ENCODE data around the gene GPR87. TPM values are rescaled to one million over a fixed set of nuclear protein-coding genes. Genes with fewer than 3 reads are reported as not detected.

Gene GPR87
- total and polyA plus RNA-seq, 3 donors from 2014 or later: not detected

DNA sequence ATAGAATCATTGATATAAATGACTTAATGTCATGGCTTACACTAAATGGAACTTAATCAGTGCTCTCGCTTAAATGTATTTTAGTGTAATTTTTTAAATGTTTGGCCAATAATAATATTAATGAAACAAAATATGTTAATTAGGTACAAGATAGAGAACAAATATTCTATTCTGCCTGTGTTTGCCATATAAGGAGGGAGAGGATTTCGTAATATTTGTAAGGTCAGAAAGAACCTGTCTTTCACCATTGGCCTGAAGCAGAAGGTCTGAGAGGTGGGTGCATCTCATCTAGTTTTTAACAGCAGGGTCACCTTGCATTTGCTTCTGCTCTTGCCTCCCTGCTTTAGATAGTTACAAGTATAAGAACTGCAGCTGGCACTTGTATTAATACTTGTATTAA is 2.5 kb downstream of the GPR87 start:
- Histone ChIP-seq H3K9me3 (no peaks in the 10 kb centered on the region), H3K27ac (no peak overlapping the region), H3K4me3 (no peak overlapping the region), H3K36me3 (ENCODE audit: low read depth, missing control alignments) (no peaks in the 10 kb centered on the region), H3K4me1 (no peaks in the 10 kb centered on the region), H3K27me3 (no peaks in the 10 kb centered on the region)
- WGBS, 2 donors: 93 to 97% methylated on average over 2 of the region's 2 CpGs
- no peak for DNase-seq
- intact Hi-C loops (cut with DNase I; ENCODE audit: low total_unique reads): no loop called here
- no peak for TF ChIP-seq POLR2A (IDR thresholded peaks at IDR 0.05)
- TF ChIP-seq, protein P1, sequence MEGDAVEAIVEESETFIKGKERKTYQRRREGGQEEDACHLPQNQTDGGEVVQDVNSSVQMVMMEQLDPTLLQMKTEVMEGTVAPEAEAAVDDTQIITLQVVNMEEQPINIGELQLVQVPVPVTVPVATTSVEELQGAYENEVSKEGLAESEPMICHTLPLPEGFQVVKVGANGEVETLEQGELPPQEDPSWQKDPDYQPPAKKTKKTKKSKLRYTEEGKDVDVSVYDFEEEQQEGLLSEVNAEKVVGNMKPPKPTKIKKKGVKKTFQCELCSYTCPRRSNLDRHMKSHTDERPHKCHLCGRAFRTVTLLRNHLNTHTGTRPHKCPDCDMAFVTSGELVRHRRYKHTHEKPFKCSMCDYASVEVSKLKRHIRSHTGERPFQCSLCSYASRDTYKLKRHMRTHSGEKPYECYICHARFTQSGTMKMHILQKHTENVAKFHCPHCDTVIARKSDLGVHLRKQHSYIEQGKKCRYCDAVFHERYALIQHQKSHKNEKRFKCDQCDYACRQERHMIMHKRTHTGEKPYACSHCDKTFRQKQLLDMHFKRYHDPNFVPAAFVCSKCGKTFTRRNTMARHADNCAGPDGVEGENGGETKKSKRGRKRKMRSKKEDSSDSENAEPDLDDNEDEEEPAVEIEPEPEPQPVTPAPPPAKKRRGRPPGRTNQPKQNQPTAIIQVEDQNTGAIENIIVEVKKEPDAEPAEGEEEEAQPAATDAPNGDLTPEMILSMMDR (IDR thresholded peaks at IDR 0.05): no peak

DNA sequence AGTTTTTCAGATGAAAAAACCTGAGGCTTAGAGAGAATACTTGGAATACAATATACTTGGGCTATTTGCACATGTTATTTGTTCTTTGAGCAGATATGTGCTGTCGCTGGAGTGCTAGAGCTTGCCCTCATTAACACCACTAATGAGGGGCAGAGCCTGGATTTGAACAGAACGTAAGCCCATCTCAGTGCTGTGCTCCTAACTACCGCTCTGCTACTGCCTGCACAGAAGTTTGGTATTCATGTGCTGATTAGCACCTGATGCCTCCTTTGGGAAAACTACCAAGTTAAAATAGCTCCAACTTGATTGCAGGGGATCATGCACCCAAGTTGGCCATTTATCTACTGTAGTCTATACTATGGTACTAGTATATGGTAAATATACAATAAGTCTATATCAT is 3.6 kb downstream of the GPR87 start:
- Histone ChIP-seq H3K4me1 (no peaks in the 10 kb centered on the region), H3K36me3 (ENCODE audit: low read depth, missing control alignments) (no peaks in the 10 kb centered on the region), H3K27ac (no peak overlapping the region), H3K27me3 (no peaks in the 10 kb centered on the region), H3K4me3 (no peak overlapping the region), H3K9me3 (no peaks in the 10 kb centered on the region)
- DNase-seq: no peak
- WGBS, 2 donors: 95 to 98% methylated on average over 3 of the region's 3 CpGs
- TF ChIP-seq, protein P1 (IDR thresholded peaks at IDR 0.05): no peak
- no peak for TF ChIP-seq POLR2A (IDR thresholded peaks at IDR 0.05)
- intact Hi-C loops (cut with DNase I; ENCODE audit: low total_unique reads): no loop called here

DNA sequence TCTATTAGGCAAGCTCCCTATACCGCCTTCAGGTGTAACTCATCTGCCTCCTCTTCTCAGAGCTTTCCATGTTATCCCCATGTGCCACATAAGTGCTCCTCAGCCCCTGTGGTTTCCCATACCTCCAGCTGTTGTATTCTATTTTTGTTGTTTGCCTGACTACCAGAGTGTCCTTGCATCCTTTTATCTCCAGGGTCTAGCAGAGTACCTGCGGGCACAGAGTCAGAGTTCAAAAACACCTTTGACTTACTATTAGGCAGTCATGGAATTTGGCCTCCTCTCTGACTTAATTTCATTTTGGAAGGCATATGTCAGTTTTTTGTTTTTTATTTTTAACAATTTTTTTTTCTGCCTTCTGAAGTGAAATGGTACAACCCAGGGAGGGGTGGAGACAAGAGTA is 7.1 kb downstream of the GPR87 start:
- intact Hi-C loops (cut with DNase I; ENCODE audit: low total_unique reads): no loop called here
- no peaks in the 10 kb centered on the region for H3K4me1 ChIP-seq
- H3K4me3 ChIP-seq: no peak overlapping the region
- TF ChIP-seq, protein P1 (IDR thresholded peaks at IDR 0.05): no peak
- TF ChIP-seq POLR2A (IDR thresholded peaks at IDR 0.05): no peak
- DNase-seq: no peak
- no peak overlapping the region for H3K27ac ChIP-seq
- 97 to 100% methylated on average over 2 of the region's 2 CpGs for WGBS, 2 donors
- H3K36me3 ChIP-seq (ENCODE audit: low read depth, missing control alignments): no peaks in the 10 kb centered on the region
- H3K27me3 ChIP-seq: no peaks in the 10 kb centered on the region
- no peaks in the 10 kb centered on the region for H3K9me3 ChIP-seq

DNA sequence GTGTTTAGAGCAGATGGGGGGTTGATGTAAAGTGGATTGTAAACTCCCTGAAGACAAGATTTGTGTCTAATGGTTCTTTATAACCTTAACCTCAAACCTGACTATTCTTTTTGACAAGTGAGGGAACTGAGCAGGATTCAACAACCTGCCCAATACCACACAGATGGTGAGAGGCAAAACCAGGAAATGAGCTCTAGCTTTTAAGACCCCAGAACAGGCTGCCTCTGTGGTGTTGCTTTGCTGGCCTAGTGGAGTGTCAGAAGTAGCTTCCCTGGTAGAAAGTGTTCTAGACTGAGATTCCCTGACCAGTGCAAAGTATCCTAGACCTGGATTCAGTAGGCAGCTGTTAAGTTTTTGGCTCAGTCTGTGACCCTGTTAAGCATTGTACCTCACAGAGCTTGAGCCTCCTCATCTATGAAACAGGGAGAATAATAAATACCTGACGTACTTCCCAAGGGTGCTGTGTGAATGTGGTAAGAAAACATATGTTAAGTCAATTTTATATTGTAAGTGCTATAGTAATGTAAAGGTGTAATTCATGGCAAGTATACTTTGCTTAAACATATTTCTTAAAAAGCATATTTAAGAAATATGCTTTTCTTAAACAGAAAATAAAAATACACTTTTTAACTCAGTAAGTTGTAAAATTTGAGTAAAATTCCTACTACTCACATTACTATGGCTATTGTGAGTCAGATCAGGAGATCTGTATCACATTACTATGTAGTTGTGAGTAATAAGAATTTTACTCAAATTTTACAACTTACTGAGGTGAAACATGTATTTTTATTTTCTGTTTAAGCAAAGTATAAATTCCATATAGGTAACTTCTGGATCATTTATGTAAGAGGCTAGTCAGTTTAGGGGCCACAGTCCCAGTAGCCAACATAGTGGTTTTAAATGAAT is 8.8 kb downstream of the GPR87 start:
- Histone ChIP-seq H3K36me3 (ENCODE audit: low read depth, missing control alignments) (no peaks in the 10 kb centered on the region), H3K27ac (no peak overlapping the region), H3K4me3 (no peak overlapping the region), H3K9me3 (no peaks in the 10 kb centered on the region), H3K27me3 (no peaks in the 10 kb centered on the region), H3K4me1 (no peaks in the 10 kb centered on the region)
- 94 to 100% methylated on average over 1 of the region's 1 CpG for WGBS, 2 donors
- intact Hi-C loops (cut with DNase I; ENCODE audit: low total_unique reads): no loop called here
- TF ChIP-seq, protein P1 (IDR thresholded peaks at IDR 0.05): no peak
- TF ChIP-seq POLR2A (IDR thresholded peaks at IDR 0.05): no peak
- no peak for DNase-seq

DNA sequence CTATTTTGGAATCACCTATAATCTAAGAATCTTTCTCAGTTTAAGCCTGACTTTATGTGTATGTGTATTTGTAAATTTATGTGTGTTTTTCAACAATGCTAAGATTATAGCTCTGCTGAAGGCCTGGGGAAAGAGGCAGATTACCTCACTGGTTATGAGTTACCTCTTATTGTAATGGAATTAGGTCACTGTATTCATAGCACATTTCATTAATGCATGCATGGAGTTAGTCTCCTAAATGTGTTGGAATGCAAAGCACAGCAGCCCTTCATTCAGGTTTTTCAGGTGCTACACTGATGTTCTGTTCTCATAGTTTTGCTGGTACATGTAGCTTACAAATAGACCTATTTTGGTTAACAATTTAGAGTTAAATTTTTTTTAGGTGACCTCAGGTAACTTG is 9.5 kb downstream of the GPR87 start:
- H3K27me3 ChIP-seq: no peaks in the 10 kb centered on the region
- no peaks in the 10 kb centered on the region for H3K4me1 ChIP-seq
- no peak overlapping the region for H3K27ac ChIP-seq
- H3K4me3 ChIP-seq: no peak overlapping the region
- no peaks in the 10 kb centered on the region for H3K9me3 ChIP-seq
- no peak for DNase-seq
- intact Hi-C loops (cut with DNase I; ENCODE audit: low total_unique reads): no loop called here
- H3K36me3 ChIP-seq (ENCODE audit: low read depth, missing control alignments): no peaks in the 10 kb centered on the region
- TF ChIP-seq, protein P1 (IDR thresholded peaks at IDR 0.05): no peak
- TF ChIP-seq POLR2A (IDR thresholded peaks at IDR 0.05): no peak

Data from testis (tissue), 3 donors.